HL-60 (cell line): ENCODE results near the gene CCDC142.

ENCODE experiments used
- DNase-seq, 2 experiments: peaks; one replicate each; pipeline ENCODE4 v3.0.0-alpha.2; 2010 to 2020; ENCODE audit warnings: low read depth in 1 of 2, low spot score in 1 of 2
- H3K27ac ChIP-seq: fragments of 250-450 bp; sonication (Bioruptor Pico); replicated peaks from 2 replicates; pipeline ENCODE4 v1.5.1; 2020; ENCODE audit warnings: mild to moderate bottlenecking, moderate library complexity
- H3K27me3 ChIP-seq: fragments of 250-450 bp; sonication (Bioruptor Pico); 2 replicates; pipeline ENCODE4 v1.5.1; 2021; ENCODE audit warnings: mild to moderate bottlenecking, moderate library complexity; ENCODE audit not compliant: insufficient read depth, poor library complexity, severe bottlenecking
- H3K4me3 ChIP-seq: replicated peaks from 2 replicates; pipeline ENCODE4 v1.5.1; 2011; ENCODE audit warnings: mild to moderate bottlenecking, control low read depth, low read length; ENCODE audit not compliant: insufficient read depth
- CTCF ChIP-seq: IDR thresholded peaks from one replicate; pipeline ENCODE4 v1.5.1; 2011; ENCODE audit warnings: low read length, control low read depth, inconsistent platforms; ENCODE audit not compliant: insufficient read depth
- GABPA ChIP-seq: IDR thresholded peaks from 2 replicates; pipeline ENCODE4 v1.6.1; 2012; ENCODE audit warnings: low read depth
- POLR2AphosphoS5 ChIP-seq: IDR thresholded peaks from 2 replicates; pipeline ENCODE4 v1.6.1; 2012; ENCODE audit warnings: low read depth
- SPI1 ChIP-seq: IDR thresholded peaks from 2 replicates; pipeline ENCODE4 v1.6.1; 2012; ENCODE audit warnings: low read depth, mild to moderate bottlenecking, borderline replicate concordance
- TF ChIP-seq, protein P1 (sequence below): IDR thresholded peaks from 2 replicates; pipeline ENCODE4 v1.6.1; 2012; ENCODE audit warnings: low read depth; ENCODE audit not compliant: insufficient replicate concordance

Gene CCDC142

GRCh38 chr2:74457129-74457548 is 25.7 kb downstream of the CCDC142 start:
- peak in 1 of 2 experiments; percentile 34 for DNase-seq
- H3K4me3 ChIP-seq = peak overlapping the region; percentile 68
- H3K27me3 ChIP-seq = no peaks in the 10 kb centered on the region
- TF ChIP-seq, protein P1, sequence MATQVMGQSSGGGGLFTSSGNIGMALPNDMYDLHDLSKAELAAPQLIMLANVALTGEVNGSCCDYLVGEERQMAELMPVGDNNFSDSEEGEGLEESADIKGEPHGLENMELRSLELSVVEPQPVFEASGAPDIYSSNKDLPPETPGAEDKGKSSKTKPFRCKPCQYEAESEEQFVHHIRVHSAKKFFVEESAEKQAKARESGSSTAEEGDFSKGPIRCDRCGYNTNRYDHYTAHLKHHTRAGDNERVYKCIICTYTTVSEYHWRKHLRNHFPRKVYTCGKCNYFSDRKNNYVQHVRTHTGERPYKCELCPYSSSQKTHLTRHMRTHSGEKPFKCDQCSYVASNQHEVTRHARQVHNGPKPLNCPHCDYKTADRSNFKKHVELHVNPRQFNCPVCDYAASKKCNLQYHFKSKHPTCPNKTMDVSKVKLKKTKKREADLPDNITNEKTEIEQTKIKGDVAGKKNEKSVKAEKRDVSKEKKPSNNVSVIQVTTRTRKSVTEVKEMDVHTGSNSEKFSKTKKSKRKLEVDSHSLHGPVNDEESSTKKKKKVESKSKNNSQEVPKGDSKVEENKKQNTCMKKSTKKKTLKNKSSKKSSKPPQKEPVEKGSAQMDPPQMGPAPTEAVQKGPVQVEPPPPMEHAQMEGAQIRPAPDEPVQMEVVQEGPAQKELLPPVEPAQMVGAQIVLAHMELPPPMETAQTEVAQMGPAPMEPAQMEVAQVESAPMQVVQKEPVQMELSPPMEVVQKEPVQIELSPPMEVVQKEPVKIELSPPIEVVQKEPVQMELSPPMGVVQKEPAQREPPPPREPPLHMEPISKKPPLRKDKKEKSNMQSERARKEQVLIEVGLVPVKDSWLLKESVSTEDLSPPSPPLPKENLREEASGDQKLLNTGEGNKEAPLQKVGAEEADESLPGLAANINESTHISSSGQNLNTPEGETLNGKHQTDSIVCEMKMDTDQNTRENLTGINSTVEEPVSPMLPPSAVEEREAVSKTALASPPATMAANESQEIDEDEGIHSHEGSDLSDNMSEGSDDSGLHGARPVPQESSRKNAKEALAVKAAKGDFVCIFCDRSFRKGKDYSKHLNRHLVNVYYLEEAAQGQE = no peak
- TF ChIP-seq GABPA (no peak), CTCF (no peak), SPI1 (no peak), POLR2AphosphoS5 (no peak)
- peak overlapping the region; percentile 84 for H3K27ac ChIP-seq

DNA sequence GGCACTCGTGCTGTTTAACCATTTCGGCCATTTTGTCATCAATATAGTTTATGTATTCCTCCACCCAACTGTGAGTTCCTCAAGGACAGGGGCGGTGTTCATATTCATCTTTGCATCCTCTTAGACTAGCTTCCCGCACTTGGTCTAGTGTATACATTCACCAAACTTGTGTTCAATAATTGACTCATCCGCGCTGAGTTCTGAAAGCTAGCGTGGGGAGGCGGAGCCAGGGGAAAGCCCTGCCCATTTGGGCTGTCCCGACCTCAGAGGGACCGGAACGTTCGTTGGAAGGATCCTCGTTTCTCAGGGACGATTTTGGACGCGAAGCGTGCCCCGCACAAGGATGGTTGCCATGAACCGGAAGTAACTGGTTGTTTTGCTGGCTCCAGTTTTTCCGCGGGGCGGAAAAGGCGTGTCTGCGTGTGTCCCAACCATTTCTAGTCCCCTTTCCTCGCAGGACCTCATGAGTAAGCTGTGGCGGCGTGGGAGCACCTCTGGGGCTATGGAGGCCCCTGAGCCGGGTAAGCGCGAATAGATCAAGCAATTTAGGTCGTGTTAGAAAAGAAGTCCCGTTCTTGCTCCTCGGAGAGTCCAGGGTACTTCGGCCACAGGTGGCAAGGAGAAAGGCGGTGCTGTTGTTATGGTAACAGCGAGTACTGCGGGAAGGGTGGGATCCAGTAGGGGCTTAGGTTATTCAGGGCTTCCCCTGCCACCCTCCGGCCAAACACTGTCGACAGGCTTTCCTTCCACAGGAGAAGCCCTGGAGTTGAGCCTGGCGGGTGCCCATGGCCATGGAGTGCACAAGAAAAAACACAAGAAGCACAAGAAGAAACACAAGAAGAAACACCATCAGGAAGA is 27.9 kb downstream of the CCDC142 start, which contains the start of gene INO80B:
TSS of gene INO80B (plus strand) at position 434 of the 858 bp plus-strand sequence. CDS start at position 464, 30 bp downstream.
- peak; percentile 99 for TF ChIP-seq GABPA
- TF ChIP-seq POLR2AphosphoS5 = peak; percentile 71
- TF ChIP-seq, protein P1 = peak; percentile 69
- TF ChIP-seq SPI1 = no peak; the same call in 1 of the 2 replicates
- peak within 1 kb of the TSS; percentile 66 for H3K27ac ChIP-seq
- H3K27me3 ChIP-seq = no peaks in the 10 kb centered on the region
- peak within 1 kb of the TSS; percentile 76 for H3K4me3 ChIP-seq
- peak; percentile 98 for DNase-seq

GRCh38 chr2:74450570-74451190 is 32.1 kb downstream of the CCDC142 start:
- no peak for DNase-seq
- TF ChIP-seq GABPA (no peak), SPI1 (no peak), POLR2AphosphoS5 (no peak), CTCF (no peak)
- TF ChIP-seq, protein P1 = no peak
- Histone ChIP-seq H3K4me3 (no peak overlapping the region), H3K27ac (no peak overlapping the region), H3K27me3 (no peaks in the 10 kb centered on the region)
